GM12874 (cell line): ENCODE data around the gene SIPA1L3.

Experiments
- CTCF ChIP-seq: IDR thresholded peaks from 2 replicates; pipeline ENCODE4 v1.5.1; 2011; ENCODE audit warnings: low read depth, mild to moderate bottlenecking, control low read depth, low read length, moderate library complexity; ENCODE audit not compliant: insufficient read depth

SIPA1L3 gene

GRCh38 chr19:38191747-38192146, 284.7 kb downstream of the SIPA1L3 start:
- TF ChIP-seq CTCF: no peak

- TF ChIP-seq CTCF: no peak
Measured at GRCh38 chr19:38193445-38193844, 286.4 kb downstream of the SIPA1L3 start.

GRCh38 chr19:38194061-38194701, 287.2 kb downstream of the SIPA1L3 start:
- TF ChIP-seq CTCF: no peak

- no peak for TF ChIP-seq CTCF
Measured at GRCh38 chr19:38195237-38195636, 288.2 kb downstream of the SIPA1L3 start.

- no peak for TF ChIP-seq CTCF
Measured at GRCh38 chr19:38196245-38196837, 289.3 kb downstream of the SIPA1L3 start.

- no peak for TF ChIP-seq CTCF
Measured at GRCh38 chr19:38196948-38197656, 290.1 kb downstream of the SIPA1L3 start.

- TF ChIP-seq CTCF: no peak
Measured at GRCh38 chr19:38197937-38198704, 291.1 kb downstream of the SIPA1L3 start.
